PFSK-1 (cell line): ENCODE results near the gene KIF17.

Source experiments
- POLR2AphosphoS5 ChIP-seq: IDR thresholded peaks from 2 replicates; pipeline ENCODE4 v1.6.1; 2012; ENCODE audit warnings: low read depth, mild to moderate bottlenecking, control low read depth, low read length, moderate library complexity
- TAF1 ChIP-seq: IDR thresholded peaks from 2 replicates; pipeline ENCODE4 v1.6.1; 2012; ENCODE audit warnings: low read length, control low read depth, borderline replicate concordance; ENCODE audit not compliant: insufficient read depth
- TF ChIP-seq, protein P1 (sequence below), 2 experiments: IDR thresholded peaks; 2 replicates each; pipeline versions ENCODE4 v1.6.1 to v1.8.0; 2011 to 2012; ENCODE audit warnings: low read depth in 2 of 2, low read length in 2 of 2, control low read depth in 1 of 2, inconsistent platforms in 1 of 2, mild to moderate bottlenecking in 1 of 2, moderate library complexity in 1 of 2; ENCODE audit not compliant: insufficient read depth in 1 of 2

DNA sequence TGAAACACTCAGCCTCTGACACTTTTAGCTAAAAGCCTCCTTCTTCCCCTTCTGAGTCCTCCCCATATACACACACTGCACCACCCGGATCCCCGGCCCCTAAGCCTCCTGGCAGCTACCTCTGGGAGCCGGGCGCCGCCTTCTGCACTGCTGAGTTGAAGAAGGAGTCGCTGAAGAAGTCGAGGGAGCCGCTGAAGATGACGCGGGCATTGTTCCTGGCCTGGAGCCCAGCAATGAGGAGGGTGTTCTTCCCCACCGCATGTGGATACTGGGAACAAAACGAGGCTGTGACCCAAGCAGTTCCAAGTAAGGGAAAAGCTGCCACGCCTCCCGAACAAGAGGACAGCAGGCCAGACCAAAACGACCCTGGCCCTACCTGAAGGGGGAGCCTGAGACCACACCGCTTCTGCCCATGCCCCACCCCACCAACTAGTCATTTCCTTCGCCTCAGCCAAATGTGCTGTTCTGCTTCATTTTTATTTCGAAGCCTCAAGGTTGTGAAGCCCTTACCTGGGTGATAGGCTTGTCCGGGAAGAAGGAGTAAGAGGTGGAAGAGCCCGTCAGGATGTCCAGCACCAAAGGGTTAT is 63.6 kb downstream of the KIF17 start:
- TF ChIP-seq POLR2AphosphoS5 (no peak), TAF1 (no peak)
- TF ChIP-seq, protein P1, sequence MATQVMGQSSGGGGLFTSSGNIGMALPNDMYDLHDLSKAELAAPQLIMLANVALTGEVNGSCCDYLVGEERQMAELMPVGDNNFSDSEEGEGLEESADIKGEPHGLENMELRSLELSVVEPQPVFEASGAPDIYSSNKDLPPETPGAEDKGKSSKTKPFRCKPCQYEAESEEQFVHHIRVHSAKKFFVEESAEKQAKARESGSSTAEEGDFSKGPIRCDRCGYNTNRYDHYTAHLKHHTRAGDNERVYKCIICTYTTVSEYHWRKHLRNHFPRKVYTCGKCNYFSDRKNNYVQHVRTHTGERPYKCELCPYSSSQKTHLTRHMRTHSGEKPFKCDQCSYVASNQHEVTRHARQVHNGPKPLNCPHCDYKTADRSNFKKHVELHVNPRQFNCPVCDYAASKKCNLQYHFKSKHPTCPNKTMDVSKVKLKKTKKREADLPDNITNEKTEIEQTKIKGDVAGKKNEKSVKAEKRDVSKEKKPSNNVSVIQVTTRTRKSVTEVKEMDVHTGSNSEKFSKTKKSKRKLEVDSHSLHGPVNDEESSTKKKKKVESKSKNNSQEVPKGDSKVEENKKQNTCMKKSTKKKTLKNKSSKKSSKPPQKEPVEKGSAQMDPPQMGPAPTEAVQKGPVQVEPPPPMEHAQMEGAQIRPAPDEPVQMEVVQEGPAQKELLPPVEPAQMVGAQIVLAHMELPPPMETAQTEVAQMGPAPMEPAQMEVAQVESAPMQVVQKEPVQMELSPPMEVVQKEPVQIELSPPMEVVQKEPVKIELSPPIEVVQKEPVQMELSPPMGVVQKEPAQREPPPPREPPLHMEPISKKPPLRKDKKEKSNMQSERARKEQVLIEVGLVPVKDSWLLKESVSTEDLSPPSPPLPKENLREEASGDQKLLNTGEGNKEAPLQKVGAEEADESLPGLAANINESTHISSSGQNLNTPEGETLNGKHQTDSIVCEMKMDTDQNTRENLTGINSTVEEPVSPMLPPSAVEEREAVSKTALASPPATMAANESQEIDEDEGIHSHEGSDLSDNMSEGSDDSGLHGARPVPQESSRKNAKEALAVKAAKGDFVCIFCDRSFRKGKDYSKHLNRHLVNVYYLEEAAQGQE (IDR thresholded peaks at IDR 0.05; ENCODE audit: insufficient read depth in 1 of 2, low read depth in 2 of 2, low read length in 2 of 2), result no peak
